Measurements from ENCODE around the gene HPSE2. TPM values are rescaled to one million over a fixed set of nuclear protein-coding genes. Genes with fewer than 3 reads are reported as not detected.

The HPSE2 gene
- total RNA-seq, 2 experiments from 2014 or later: 0.14 to 0.28 TPM

GRCh38 chr10:98466861-98467505 lies 768.7 kb downstream of the HPSE2 start:
- DNase-seq (no peak), ATAC-seq (ENCODE audit: low read depth) (no peak)
- peaks cover 5% of the 10 kb centered on the region for H3K4me1 Mint-ChIP-seq
- H3K27me3 Mint-ChIP-seq: peaks cover 21% of the 10 kb centered on the region
- no peak overlapping the region for H3K27ac Mint-ChIP-seq
- POLR2A ChIA-PET: interaction anchor here (0.7 kb wide), 1 partner anchor 719 kb away, joined by 6 read pairs; no protein-coding TSS in a partner anchor
- peak overlapping the region; percentile 92 for H3K4me3 Mint-ChIP-seq
- H3K36me3 Mint-ChIP-seq: no peaks in the 10 kb centered on the region
- H3K9me3 Mint-ChIP-seq: no peaks in the 10 kb centered on the region

GRCh38 chr10:98465866-98466265 lies 769.8 kb downstream of the HPSE2 start:
- peaks cover 16% of the 10 kb centered on the region for H3K27me3 Mint-ChIP-seq
- no peak overlapping the region for H3K4me3 Mint-ChIP-seq
- peaks cover 5% of the 10 kb centered on the region for H3K4me1 Mint-ChIP-seq
- DNase-seq (no peak), ATAC-seq (ENCODE audit: low read depth) (no peak)
- H3K9me3 Mint-ChIP-seq: no peaks in the 10 kb centered on the region
- POLR2A ChIA-PET: no interaction called here
- H3K36me3 Mint-ChIP-seq: no peaks in the 10 kb centered on the region
- no peak overlapping the region for H3K27ac Mint-ChIP-seq

- POLR2A ChIA-PET: no interaction called here
- Mint-ChIP-seq H3K4me1 (peaks cover 5% of the 10 kb centered on the region), H3K9me3 (no peaks in the 10 kb centered on the region), H3K27me3 (peaks cover 8% of the 10 kb centered on the region), H3K27ac (no peak overlapping the region), H3K36me3 (no peaks in the 10 kb centered on the region), H3K4me3 (no peak overlapping the region)
- DNase-seq (no peak), ATAC-seq (ENCODE audit: low read depth) (no peak)
Measured at GRCh38 chr10:98463976-98464754, 771.5 kb downstream of the HPSE2 start.

GRCh38 chr10:98463016-98463415 lies 772.6 kb downstream of the HPSE2 start:
- Mint-ChIP-seq H3K4me3 (no peak overlapping the region), H3K27ac (no peak overlapping the region), H3K4me1 (peaks cover 2% of the 10 kb centered on the region), H3K27me3 (peaks cover 9% of the 10 kb centered on the region), H3K9me3 (no peaks in the 10 kb centered on the region), H3K36me3 (no peaks in the 10 kb centered on the region)
- ATAC-seq (ENCODE audit: low read depth): no peak
- DNase-seq: no peak
- POLR2A ChIA-PET: no interaction called here

GRCh38 chr10:98461500-98461842 lies 774.2 kb downstream of the HPSE2 start:
- Mint-ChIP-seq H3K27me3 (peaks cover 13% of the 10 kb centered on the region), H3K9me3 (no peaks in the 10 kb centered on the region)
- no peak for ATAC-seq (ENCODE audit: low read depth)

GRCh38 chr10:98460837-98461499 lies 774.7 kb downstream of the HPSE2 start:
- DNase-seq (no peak), ATAC-seq (ENCODE audit: low read depth) (no peak)
- Mint-ChIP-seq H3K27ac (no peak overlapping the region), H3K36me3 (no peaks in the 10 kb centered on the region), H3K4me3 (no peak overlapping the region), H3K27me3 (peaks cover 11% of the 10 kb centered on the region), H3K4me1 (no peaks in the 10 kb centered on the region), H3K9me3 (no peaks in the 10 kb centered on the region)
- POLR2A ChIA-PET: no interaction called here

More at GRCh38 chr10:98461500-98461842, 774.2 kb downstream of the HPSE2 start:
- Mint-ChIP-seq H3K27ac (no peak overlapping the region), H3K4me1 (no peaks in the 10 kb centered on the region), H3K4me3 (no peak overlapping the region), H3K36me3 (no peaks in the 10 kb centered on the region)
- DNase-seq: no peak
- POLR2A ChIA-PET: no interaction called here

- no peak for DNase-seq
- no peak for ATAC-seq (ENCODE audit: low read depth)
- Mint-ChIP-seq H3K27ac (no peak overlapping the region), H3K9me3 (no peaks in the 10 kb centered on the region), H3K4me1 (no peaks in the 10 kb centered on the region), H3K4me3 (no peak overlapping the region), H3K36me3 (no peaks in the 10 kb centered on the region), H3K27me3 (peaks cover 10% of the 10 kb centered on the region)
- POLR2A ChIA-PET: no interaction called here
Measured at GRCh38 chr10:98458809-98459784, 776.6 kb downstream of the HPSE2 start.

- H3K27ac Mint-ChIP-seq: no peak overlapping the region
- peaks cover 8% of the 10 kb centered on the region for H3K27me3 Mint-ChIP-seq
- H3K4me1 Mint-ChIP-seq: no peaks in the 10 kb centered on the region
- ATAC-seq (ENCODE audit: low read depth) (no peak), DNase-seq (no peak)
- H3K4me3 Mint-ChIP-seq: no peak overlapping the region
- no peaks in the 10 kb centered on the region for H3K9me3 Mint-ChIP-seq
- POLR2A ChIA-PET: no interaction called here
- H3K36me3 Mint-ChIP-seq: no peaks in the 10 kb centered on the region
Measured at GRCh38 chr10:98457721-98458120, 777.9 kb downstream of the HPSE2 start.

- H3K27me3 Mint-ChIP-seq: peaks cover 12% of the 10 kb centered on the region
- no peaks in the 10 kb centered on the region for H3K4me1 Mint-ChIP-seq
- no peak overlapping the region for H3K4me3 Mint-ChIP-seq
- no peak for ATAC-seq (ENCODE audit: low read depth)
- no peak for DNase-seq
- H3K27ac Mint-ChIP-seq: no peak overlapping the region
- no peaks in the 10 kb centered on the region for H3K36me3 Mint-ChIP-seq
- H3K9me3 Mint-ChIP-seq: no peaks in the 10 kb centered on the region
- POLR2A ChIA-PET: no interaction called here
Measured at GRCh38 chr10:98456686-98457482, 778.8 kb downstream of the HPSE2 start.

GRCh38 chr10:98456043-98456570 lies 779.5 kb downstream of the HPSE2 start:
- POLR2A ChIA-PET: no interaction called here
- DNase-seq: no peak
- Mint-ChIP-seq H3K4me1 (no peaks in the 10 kb centered on the region), H3K27ac (no peak overlapping the region), H3K27me3 (peaks cover 15% of the 10 kb centered on the region), H3K36me3 (no peaks in the 10 kb centered on the region), H3K4me3 (no peak overlapping the region), H3K9me3 (no peaks in the 10 kb centered on the region)
- ATAC-seq (ENCODE audit: low read depth): no peak

- Mint-ChIP-seq H3K9me3 (no peaks in the 10 kb centered on the region), H3K27ac (no peak overlapping the region), H3K36me3 (no peaks in the 10 kb centered on the region), H3K27me3 (peaks cover 21% of the 10 kb centered on the region), H3K4me3 (no peak overlapping the region), H3K4me1 (no peaks in the 10 kb centered on the region)
- POLR2A ChIA-PET: no interaction called here
- no peak for DNase-seq
- no peak for ATAC-seq (ENCODE audit: low read depth)
Measured at GRCh38 chr10:98453729-98454128, 781.9 kb downstream of the HPSE2 start.

GRCh38 chr10:98450618-98451017 lies 785.0 kb downstream of the HPSE2 start:
- POLR2A ChIA-PET: no interaction called here
- ATAC-seq (ENCODE audit: low read depth) (no peak), DNase-seq (no peak)
- Mint-ChIP-seq H3K27ac (no peak overlapping the region), H3K36me3 (no peaks in the 10 kb centered on the region), H3K4me3 (no peak overlapping the region), H3K9me3 (no peaks in the 10 kb centered on the region), H3K4me1 (peaks cover 7% of the 10 kb centered on the region), H3K27me3 (peaks cover 13% of the 10 kb centered on the region)

Data from activated naive CD8-positive, alpha-beta T cell treated with anti-CD3 and anti-CD28 coated beads, Interleukin-2, amount 10 ng/mL, durations not matched to agents 7 days and 5 days (primary cell).